ENCODE measurements around the gene FOLR2. TPM values are rescaled to one million over a fixed set of nuclear protein-coding genes. Genes with fewer than 3 reads are reported as not detected.
A peak's percentile ranks its signal among the peaks of the same experiment; 100 is the strongest.

Gene FOLR2
- total RNA-seq, 2 donors from 2014 or later, result not detected

DNA sequence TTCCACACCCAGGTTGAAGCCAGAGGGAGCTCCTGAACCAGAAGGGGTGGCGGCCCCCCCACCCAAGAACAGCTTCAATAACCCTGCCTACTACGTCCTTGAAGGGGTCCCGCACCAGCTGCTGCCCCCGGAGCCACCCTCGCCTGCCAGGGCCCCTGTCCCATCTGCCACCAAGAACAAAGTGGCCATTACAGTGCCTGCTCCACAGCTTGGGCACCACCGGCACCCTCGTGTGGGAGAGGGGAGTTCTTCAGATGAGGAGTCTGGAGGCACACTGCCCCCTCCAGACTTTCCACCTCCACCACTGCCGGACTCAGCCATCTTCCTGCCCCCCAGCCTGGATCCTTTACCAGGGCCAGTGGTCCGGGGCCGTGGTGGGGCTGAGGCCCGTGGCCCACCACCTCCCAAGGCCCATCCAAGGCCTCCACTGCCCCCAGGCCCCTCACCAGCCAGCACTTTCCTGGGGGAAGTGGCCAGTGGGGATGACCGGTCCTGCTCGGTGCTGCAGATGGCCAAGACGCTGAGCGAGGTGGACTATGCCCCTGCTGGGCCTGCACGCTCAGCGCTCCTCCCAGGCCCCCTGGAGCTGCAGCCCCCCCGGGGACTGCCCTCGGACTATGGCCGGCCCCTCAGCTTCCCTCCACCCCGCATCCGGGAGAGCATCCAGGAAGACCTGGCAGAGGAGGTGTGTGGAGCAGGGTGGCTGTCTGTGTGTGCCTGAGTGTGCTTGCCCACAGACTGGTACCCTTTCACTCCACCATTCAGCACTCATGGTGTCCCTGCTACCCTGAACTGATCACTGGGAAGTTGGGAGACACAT, 20.7 kb downstream of the FOLR2 start:
- no peak overlapping the region for H3K4me3 ChIP-seq (ENCODE audit: low read length)
- Mint-ChIP-seq H3K27ac (peak overlapping the region; percentile 55), H3K4me1 (peaks cover 11% of the 10 kb centered on the region), H3K36me3 (ENCODE audit: low read depth) (peaks cover 47% of the 10 kb centered on the region), H3K27me3 (ENCODE audit: insufficient read depth) (peaks cover 29% of the 10 kb centered on the region), H3K9me3 (no peaks in the 10 kb centered on the region), H3K4me3 (no peak overlapping the region)
- no peak overlapping the region for H3K27ac ChIP-seq (ENCODE audit: low read depth, low read length)
- peak; percentile 52 for DNase-seq
- no peak overlapping the region for H3K9ac ChIP-seq (ENCODE audit: extremely low read depth, low read length, poor library complexity, severe bottlenecking)
- H3K9me3 ChIP-seq (ENCODE audit: control insufficient read depth, low read length), result no peaks in the 10 kb centered on the region
- H3K27me3 ChIP-seq (ENCODE audit: control insufficient read depth, insufficient read depth, low read length, poor library complexity, severe bottlenecking), result peaks cover 30% of the 10 kb centered on the region
- H3K4me1 ChIP-seq (ENCODE audit: control insufficient read depth, insufficient read depth, low read length), result no peaks in the 10 kb centered on the region
- TF ChIP-seq, protein P1, sequence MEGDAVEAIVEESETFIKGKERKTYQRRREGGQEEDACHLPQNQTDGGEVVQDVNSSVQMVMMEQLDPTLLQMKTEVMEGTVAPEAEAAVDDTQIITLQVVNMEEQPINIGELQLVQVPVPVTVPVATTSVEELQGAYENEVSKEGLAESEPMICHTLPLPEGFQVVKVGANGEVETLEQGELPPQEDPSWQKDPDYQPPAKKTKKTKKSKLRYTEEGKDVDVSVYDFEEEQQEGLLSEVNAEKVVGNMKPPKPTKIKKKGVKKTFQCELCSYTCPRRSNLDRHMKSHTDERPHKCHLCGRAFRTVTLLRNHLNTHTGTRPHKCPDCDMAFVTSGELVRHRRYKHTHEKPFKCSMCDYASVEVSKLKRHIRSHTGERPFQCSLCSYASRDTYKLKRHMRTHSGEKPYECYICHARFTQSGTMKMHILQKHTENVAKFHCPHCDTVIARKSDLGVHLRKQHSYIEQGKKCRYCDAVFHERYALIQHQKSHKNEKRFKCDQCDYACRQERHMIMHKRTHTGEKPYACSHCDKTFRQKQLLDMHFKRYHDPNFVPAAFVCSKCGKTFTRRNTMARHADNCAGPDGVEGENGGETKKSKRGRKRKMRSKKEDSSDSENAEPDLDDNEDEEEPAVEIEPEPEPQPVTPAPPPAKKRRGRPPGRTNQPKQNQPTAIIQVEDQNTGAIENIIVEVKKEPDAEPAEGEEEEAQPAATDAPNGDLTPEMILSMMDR (conservative IDR thresholded peaks at IDR 0.05), result peak; percentile 16
- WGBS, 2 experiments (ENCODE audit: insufficient coverage in 1 of 2, insufficient read length in 1 of 2), result 89 to 97% methylated on average over 6 to 22 of the region's 22 CpGs
- H3K36me3 ChIP-seq (ENCODE audit: control insufficient read depth, insufficient read depth, low read length), result peaks cover 62% of the 10 kb centered on the region

DNA sequence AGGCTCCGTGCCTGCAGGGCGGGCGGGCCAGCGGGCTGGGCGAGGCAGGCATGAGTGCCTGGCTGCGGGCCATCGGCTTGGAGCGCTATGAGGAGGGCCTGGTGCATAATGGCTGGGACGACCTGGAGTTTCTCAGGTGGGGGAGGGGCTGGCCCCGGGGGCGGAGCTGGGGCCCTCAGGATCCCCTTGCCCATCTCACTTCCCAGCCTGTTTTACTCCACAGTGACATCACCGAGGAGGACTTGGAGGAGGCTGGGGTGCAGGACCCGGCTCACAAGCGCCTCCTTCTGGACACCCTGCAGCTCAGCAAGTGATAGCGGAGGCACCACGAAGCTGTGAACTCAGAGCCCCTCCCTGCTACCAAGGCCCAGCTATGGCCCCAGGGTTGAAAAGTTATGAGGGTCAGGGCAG, 21.5 kb downstream of the FOLR2 start:
- Histone ChIP-seq H3K27me3 (ENCODE audit: control insufficient read depth, insufficient read depth, low read length, poor library complexity, severe bottlenecking) (peaks cover 38% of the 10 kb centered on the region), H3K9me3 (ENCODE audit: control insufficient read depth, low read length) (no peaks in the 10 kb centered on the region), H3K4me3 (ENCODE audit: low read length) (no peak overlapping the region), H3K9ac (ENCODE audit: extremely low read depth, low read length, poor library complexity, severe bottlenecking) (no peak overlapping the region), H3K36me3 (ENCODE audit: control insufficient read depth, insufficient read depth, low read length) (peaks cover 55% of the 10 kb centered on the region), H3K27ac (ENCODE audit: low read depth, low read length) (no peak overlapping the region), H3K4me1 (ENCODE audit: control insufficient read depth, insufficient read depth, low read length) (no peaks in the 10 kb centered on the region)
- H3K27ac Mint-ChIP-seq, result no peak overlapping the region
- peaks cover 11% of the 10 kb centered on the region for H3K4me1 Mint-ChIP-seq
- TF ChIP-seq, protein P1 (conservative IDR thresholded peaks at IDR 0.05), result peak; percentile 96
- H3K36me3 Mint-ChIP-seq (ENCODE audit: low read depth), result peaks cover 39% of the 10 kb centered on the region
- no peak overlapping the region for H3K4me3 Mint-ChIP-seq
- H3K9me3 Mint-ChIP-seq, result no peaks in the 10 kb centered on the region
- WGBS, 2 experiments (ENCODE audit: insufficient coverage in 1 of 2, insufficient read length in 1 of 2), result 14 to 44% methylated on average over 5 to 16 of the region's 16 CpGs
- DNase-seq, result peak; percentile 97
- peaks cover 36% of the 10 kb centered on the region for H3K27me3 Mint-ChIP-seq (ENCODE audit: insufficient read depth)

DNA sequence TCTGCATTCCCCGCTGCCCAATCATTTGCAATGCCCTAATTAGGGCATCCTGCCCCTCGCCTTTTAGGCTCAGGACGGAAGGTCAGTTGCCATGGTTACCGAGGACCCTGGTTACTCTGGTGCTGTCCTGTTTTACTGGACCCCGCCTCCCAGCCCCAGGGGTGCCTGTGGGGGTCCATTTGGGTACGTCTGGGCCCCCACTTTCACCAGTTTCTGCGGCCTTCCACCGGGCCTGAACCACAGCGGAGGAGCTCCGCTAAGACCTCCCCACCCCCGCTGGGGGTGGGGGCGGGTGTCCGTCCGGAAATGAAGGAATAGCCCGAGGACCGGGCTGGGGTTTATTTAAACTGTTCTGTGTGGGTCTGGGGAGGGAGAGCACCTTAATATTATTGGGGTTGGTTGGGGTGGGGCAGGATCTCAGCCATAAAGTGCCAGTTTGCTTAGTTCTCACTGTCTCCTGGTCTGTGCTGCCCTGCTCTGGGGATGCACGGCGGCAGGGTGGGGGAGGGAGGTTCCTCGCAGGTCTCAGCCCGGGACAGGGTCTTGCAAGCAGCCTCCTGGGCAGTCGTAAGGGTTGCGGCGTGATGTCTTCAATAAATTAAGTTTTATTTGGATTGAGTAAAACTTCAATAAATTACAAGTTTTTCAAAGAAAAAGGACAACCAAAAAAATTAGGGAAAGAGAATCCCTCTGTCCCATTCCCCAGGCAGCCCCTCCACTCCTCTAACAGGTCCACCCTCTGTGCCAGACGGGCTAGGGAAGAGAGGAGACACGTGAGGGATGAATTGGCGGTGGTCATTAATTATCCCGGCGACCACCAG, 22.1 kb downstream of the FOLR2 start:
- peaks cover 44% of the 10 kb centered on the region for H3K27me3 ChIP-seq (ENCODE audit: control insufficient read depth, insufficient read depth, low read length, poor library complexity, severe bottlenecking)
- H3K4me3 ChIP-seq (ENCODE audit: low read length), result no peak overlapping the region
- TF ChIP-seq, protein P1 (conservative IDR thresholded peaks at IDR 0.05), result no peak
- Mint-ChIP-seq H3K4me3 (peak overlapping the region; percentile 55), H3K27ac (no peak overlapping the region), H3K9me3 (no peaks in the 10 kb centered on the region), H3K36me3 (ENCODE audit: low read depth) (peaks cover 33% of the 10 kb centered on the region), H3K27me3 (ENCODE audit: insufficient read depth) (peaks cover 43% of the 10 kb centered on the region), H3K4me1 (peaks cover 14% of the 10 kb centered on the region)
- H3K9ac ChIP-seq (ENCODE audit: extremely low read depth, low read length, poor library complexity, severe bottlenecking), result no peak overlapping the region
- DNase-seq, result peak; percentile 53
- H3K4me1 ChIP-seq (ENCODE audit: control insufficient read depth, insufficient read depth, low read length), result no peaks in the 10 kb centered on the region
- H3K27ac ChIP-seq (ENCODE audit: low read depth, low read length), result no peak overlapping the region
- WGBS, 2 experiments (ENCODE audit: insufficient coverage in 1 of 2, insufficient read length in 1 of 2), result 62% methylated on average over 13 to 28 of the region's 28 CpGs
- peaks cover 48% of the 10 kb centered on the region for H3K36me3 ChIP-seq (ENCODE audit: control insufficient read depth, insufficient read depth, low read length)
- H3K9me3 ChIP-seq (ENCODE audit: control insufficient read depth, low read length), result no peaks in the 10 kb centered on the region
